ENCODE measurements around the gene NPAS3.

Gene NPAS3

DNA sequence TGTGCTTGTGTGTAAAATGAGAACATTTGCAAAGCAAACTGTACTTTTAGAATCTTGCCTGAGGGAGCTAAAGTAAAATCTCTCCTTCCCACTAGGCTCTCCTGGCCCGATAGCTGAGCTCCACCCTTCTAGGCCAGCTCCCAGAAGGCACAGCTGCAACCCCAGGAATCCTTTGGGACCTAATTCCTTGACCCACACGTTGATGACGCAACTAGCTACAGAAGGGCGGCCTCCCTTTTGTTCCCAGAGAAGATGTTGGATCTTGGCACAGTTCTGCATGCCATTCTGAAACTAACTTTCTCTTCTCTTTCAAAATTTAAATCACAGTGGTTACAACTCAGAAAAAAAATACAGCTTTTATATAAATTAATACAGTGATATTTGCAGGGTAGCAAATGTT lies 744.1 kb downstream of the NPAS3 start:
- DNase-seq (ENCODE audit: low spot score), result no peak

DNA sequence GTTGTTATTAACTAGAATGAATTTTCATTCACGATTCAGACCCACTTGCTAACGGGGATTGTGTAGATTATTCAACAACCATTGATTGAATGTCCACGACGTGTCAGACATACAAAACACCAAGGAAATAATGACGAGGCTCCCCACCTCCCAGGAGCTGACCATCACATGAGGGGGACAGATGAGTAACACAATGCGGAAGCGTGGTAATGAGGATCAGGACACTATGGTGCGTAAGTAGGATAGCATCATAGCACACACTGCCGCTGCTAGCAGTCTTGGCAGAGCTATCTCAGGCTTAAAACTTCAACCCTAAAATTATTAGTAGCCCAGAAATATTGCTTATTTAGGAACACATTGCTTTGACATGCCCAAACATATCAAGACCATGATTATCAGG lies 746.3 kb downstream of the NPAS3 start:
- no peak for DNase-seq (ENCODE audit: low spot score)

DNA sequence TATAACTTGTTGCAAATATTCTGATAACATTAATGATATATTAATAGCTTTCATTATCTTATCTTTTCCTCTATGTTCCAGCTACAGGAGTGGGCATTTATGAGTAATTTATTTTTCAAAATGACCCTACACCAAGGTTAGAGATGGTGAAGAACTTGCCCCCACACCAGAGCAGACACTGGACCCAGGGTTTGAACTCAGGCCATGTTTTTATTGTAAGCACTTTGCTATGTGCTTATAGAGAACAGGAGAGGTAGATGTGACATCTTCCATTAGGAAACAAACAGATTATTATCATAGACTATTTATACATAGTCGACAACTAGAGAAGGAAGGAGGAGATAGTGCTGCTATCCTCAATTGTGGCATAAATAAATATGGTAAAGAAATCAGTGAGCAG lies 747.0 kb downstream of the NPAS3 start:
- no peak for DNase-seq (ENCODE audit: low spot score)

DNA sequence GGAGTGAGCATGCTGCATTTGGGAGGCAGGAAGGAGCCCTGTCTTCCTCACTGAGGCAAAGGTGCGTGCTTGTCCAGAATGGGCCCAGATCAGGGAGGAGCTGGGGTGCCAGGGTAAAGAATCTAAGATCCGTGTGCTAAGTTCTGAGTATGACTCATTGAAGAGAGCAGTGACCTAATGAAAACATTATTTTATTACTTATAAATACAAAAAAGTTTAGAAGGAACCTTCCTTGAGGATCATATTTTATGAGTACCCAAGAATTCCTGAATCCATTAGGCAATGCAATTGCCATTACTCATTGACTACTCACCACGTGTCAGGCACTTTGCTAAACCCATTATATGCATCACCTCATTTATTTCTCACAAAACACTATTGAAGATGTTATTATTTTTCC lies 747.5 kb downstream of the NPAS3 start:
- DNase-seq (ENCODE audit: low spot score), result no peak

DNA sequence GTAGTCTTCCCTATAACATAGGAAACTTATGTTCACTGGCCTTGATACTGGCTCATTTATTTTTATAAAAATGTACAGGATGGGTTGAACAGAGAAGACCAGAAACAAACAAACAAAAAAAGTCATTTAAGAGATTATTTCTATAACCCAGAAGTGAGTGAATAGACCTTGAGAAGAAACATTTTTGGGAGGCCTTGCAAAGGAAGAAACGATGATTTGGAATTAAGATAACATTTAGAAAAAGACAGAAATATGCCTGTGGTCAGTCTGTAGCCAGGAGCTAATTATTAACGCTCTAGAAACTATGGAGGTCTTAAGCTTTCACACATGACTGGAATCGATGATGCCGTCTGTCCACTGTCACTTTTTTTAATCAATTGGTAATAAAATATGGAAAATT lies 748.2 kb downstream of the NPAS3 start:
- DNase-seq (ENCODE audit: low spot score), result no peak

DNA sequence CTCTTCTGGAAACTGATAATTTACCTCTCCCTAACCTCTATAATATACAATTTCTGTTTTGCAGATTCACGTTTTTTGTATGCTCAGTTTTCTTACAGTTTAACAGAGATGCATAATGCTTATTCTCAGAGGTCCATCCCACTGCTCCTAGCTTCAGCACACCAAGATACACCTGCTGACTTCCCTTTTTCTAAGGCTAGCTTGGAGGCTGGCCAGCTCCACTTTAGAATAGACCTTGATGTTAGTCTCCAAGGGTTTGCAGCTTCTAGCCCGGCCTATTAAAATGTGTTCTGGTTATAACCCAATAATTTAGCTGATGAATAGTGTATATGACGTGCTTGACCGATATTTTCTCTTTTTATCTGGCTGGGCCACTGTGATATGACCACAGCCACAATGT lies 751.0 kb downstream of the NPAS3 start:
- DNase-seq (ENCODE audit: low spot score), result no peak

DNA sequence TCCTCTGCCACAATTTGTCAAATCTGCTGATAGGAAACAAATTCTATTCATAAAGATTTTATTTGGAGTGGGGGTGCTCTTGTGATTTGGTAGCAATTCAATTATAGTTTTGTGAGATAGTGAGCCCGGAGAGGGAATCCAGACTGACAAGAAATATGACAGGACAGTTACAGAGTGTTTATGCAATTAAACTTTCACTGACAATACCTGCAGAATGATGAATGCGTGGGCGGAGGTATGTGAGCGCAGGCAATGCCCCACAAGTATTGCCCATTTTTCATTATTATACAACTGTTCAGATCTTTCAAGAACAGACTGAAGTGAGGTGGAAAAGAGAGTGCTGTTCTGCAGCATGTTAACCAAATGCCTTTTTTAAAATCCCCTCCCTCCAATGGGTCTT lies 753.2 kb downstream of the NPAS3 start:
- DNase-seq (ENCODE audit: low spot score), result no peak

DNA sequence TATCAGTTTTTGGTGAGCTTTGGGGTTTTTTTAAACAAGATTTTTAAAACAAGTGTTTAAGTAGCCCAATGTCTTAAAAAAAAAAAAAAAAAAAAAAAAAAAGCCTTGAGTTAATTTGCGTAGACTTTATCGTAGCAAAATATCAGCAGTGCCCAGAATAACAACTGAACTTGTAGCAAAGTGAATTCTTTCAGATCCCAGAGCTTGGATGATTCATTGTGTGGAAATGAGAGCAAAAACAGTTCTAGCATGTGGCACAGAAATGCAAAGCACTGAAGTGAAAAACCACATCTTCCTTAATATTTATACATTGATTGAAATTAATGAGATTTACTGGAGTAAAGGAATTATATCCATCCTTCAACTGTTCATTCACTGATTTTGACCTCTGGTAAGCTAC lies 754.1 kb downstream of the NPAS3 start:
- no peak for DNase-seq (ENCODE audit: low spot score)

DNA sequence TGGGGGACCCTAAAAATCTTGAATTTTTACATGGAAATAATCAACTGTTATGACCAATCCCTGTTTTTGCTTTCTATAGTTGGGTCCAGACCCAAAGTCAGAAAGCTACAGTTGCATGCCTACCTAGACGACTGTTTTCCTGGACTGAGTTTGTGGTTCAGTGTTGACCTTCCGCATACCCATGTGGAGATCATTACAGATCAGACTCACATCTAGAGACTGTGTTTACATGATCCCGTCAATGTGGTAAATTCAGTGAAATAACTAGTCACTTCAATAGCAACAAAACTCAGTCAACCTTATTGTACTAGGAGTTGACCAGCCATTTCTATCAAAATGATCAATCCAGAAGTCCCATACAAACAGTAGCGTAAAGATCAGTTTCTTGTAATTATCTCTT lies 754.6 kb downstream of the NPAS3 start:
- no peak for DNase-seq (ENCODE audit: low spot score)

DNA sequence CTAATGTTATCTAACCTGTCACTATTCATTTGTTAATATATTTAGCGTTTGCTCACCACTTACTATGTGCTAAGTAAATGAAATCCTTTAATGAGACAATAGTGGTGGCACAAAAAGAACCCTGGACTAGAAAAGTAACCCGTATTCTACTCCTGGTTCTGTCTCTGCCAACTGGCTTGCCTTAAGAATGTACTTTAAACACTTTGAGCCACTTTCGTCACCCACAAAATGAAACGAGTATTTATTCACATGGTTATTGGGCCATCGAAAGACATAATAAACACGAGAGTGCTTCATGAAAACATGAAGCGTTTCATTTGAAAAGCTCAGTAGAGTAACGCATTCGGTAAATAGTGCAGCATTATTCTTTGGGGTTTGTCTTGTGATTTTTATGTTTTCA lies 757.5 kb downstream of the NPAS3 start:
- no peak for DNase-seq (ENCODE audit: low spot score)

DNA sequence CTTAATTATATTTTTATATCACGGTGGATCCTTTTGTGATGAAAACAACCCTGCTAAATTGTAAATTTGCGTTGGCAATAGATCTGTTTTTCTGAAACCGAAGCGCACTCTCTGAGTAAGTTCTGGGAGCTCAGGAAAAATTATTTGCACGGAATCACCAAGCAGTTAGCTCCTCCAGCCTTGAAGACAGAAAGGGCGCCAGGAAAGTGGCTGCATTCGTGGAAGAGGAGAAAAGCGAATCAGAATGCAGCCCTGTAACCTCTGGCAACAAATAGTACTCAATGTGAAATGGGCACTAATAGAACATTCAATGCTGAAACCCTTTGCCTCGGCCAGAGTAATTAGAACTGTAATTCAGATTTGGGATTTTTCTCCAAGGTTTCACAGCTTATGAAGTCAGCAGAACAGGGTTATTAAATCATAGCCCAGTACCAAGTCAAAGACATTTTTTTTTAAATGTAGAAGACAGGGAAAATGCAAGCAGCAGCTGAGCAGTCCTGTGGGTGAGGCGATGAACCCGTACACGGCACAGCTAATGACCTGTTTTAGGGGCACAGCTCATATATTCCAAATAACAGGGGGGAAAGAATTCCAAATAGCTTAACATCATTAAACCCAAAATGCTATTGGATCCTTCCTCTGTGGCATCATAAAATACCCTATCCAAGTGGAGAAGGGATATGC lies 760.8 kb downstream of the NPAS3 start:
- no peak for DNase-seq (ENCODE audit: low spot score)

DNA sequence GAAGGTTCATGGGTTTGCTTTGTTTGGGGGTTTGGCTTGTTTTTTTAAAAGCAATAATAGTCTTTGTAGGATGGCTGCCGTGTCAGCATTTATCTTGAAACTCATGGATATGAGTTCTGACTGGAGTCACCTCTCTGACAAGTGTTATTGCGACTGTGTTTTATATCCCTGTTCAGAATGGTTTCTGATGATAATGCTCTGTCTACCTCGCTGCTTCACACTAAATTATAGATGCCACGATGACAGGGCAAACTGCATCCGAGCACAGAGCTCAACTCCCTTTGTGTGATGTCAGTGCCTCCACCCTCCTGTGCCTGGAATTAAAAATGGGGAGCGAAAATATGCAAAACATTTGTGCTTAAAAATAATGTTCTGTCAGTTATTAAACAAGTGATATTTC lies 761.4 kb downstream of the NPAS3 start:
- DNase-seq (ENCODE audit: low spot score), result no peak

DNA sequence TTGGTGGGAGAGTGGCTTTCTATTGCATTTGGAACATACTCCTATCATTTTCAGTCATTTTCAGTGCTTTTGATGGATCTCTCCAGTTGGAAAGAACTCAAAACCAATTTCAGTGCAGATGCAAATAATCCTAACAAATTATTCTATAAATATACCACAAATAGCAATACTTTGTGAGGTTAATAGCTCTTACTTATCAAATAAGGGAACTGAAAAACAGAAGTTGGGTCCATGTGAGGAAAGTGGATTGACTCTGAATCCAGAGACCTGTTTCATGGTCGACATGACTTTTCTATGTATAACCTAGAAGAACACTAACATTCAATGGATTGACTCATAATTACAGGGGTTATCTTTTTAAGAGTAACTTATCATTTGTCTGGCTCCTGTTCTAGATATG lies 763.6 kb downstream of the NPAS3 start:
- no peak for DNase-seq (ENCODE audit: low spot score)

DNA sequence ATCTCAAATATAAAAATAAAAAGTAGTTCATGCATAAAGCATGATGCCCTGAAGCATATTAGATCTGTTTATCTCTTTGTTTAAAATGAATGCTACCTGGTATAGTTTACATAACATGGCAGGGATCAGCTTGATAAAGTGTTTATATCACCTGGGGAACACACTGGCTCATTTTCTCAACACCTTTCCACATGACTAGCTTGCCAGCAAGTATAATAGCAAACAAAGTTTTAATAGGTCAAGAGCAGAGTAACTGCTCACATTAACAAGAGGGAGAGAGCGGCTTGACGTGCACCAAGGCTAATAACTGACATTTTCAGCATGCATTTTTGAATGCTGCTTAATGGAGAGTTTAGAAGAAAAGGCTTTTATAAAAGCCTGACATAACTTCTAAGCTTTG lies 765.8 kb downstream of the NPAS3 start:
- no peak for DNase-seq (ENCODE audit: low spot score)

DNA sequence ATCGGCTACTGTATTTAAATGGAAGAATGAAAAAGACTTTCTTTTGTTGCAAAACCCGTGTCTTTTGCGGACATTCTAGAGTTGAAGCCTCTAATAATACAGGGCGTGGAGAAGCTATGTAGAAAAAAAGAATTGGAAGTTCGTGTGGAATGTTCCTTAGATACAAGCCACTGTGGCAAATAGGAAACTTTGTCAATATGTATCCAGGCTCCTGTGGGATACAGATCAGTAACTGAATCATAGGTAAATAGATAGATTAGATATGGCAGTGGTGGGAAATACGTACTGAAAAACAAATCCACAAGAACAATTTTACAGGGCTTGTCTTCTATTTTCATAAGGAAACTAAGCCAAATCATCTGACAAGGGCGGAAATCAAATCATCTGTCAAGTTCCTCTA lies 766.8 kb downstream of the NPAS3 start:
- no peak for DNase-seq (ENCODE audit: low spot score)

DNA sequence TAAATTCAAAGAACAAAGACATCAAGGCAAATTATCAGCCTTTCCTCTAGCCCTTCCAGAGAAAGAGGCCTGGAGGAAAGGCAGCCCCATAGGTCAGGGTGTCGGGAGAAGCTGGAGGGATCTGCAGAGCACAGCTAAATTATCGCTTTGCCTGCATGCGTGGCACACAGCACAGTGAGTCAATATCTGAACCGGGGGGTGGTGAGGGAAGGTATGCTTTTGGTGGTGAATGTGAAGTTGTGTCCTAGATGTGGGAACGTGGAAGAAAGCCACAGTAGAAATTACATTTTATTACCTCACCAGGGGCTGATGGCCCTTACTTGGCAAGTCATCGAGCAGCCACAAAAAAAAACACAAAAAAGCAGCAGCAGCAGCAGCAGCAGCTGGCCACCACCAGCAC lies 769.0 kb downstream of the NPAS3 start:
- no peak for DNase-seq (ENCODE audit: low spot score)

DNA sequence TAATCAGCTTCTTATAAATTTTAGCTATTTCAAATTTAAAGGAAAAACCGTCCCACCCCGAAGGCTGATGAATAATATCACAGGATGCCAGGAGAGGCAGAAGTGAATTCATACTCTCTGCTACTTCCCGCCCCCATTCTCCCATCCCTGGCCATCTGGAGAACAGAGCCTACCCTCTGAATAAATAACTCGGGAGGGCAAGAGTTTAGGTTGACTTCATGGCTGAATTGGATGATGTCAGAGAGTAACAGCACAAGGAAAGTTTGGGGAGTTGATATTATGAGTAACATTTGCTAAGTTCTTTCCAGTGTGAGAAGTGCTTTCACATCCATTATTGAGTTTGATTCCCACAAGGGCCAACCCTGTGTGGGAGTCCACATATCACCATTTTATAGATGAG lies 770.6 kb downstream of the NPAS3 start:
- DNase-seq (ENCODE audit: low spot score), result no peak

DNA sequence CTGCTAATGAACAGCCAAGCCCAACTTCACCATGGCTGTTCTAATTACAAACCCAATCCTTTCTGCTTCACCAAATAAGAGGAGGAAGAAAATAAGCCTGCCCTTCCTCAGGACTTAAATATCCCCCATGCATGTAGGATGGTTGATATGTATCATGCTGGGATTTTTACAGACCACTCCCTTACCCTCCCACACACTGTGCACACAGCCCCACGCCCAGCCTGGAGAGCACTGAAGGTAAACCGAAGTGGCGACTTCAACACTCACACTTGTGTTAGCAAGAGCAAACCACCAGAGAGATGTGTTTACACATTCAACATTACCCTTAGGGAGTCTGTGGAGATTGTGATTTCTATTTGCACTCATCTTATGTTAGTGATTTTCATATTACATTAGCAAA lies 771.0 kb downstream of the NPAS3 start:
- DNase-seq (ENCODE audit: low spot score), result no peak

DNA sequence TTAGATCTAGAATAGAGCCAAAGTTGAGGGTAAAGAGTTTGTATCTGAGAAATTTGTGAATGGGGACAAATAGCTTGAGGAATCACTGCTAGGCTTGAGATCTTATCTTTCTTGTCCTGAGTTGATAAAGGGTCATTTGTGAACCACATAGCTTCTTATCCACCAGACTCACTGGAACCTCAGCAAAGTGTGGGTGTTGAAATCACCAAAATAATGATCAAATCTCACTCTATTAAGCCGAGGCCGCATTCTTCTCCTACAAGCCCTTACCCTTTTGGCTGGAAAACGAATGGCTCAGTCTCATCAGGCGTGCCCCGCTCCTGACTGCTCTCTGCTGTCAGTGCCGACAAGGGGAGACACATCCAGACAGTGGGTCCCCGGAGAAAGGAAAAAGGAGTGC lies 771.6 kb downstream of the NPAS3 start:
- no peak for DNase-seq (ENCODE audit: low spot score)

DNA sequence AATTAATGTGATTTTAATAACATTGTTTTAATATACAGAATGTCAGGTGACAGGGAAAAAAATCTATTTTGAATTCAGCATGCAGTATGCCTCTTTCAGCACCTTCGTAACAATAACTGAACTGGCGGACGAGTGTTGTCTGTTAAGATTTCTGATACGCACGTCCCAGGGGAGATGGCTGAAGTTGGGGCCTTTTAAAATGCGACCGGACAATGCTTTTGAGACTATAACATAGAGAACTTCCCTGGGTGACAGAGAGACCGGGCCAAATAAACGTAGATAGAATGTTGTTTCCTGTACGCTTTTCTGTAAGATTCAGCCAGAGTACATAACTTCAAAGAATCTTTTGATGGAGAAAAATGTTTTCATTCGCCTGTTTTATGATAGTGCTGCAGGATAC lies 772.5 kb downstream of the NPAS3 start:
- DNase-seq (ENCODE audit: low spot score), result no peak

DNA sequence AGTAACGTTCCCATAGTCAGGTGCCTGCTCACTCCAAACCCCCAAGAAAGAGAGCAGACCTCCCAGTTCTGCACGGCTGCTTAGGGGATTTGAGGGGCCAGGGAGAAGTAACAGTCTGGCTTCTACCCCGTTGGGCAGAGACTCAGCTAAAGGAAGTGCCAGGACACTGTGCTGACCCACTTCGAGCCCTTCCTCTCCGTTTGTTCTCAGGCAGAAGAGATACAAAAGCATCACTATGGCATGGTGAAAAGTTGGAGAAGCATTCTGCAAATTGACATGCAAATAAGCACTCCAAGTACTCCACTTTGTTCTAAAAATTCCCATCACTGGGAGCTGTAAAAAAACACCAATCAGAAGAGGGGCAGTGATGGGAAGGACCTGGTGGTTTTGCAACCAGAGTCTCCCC lies 773.1 kb downstream of the NPAS3 start:
- no peak for DNase-seq (ENCODE audit: low spot score)

DNA sequence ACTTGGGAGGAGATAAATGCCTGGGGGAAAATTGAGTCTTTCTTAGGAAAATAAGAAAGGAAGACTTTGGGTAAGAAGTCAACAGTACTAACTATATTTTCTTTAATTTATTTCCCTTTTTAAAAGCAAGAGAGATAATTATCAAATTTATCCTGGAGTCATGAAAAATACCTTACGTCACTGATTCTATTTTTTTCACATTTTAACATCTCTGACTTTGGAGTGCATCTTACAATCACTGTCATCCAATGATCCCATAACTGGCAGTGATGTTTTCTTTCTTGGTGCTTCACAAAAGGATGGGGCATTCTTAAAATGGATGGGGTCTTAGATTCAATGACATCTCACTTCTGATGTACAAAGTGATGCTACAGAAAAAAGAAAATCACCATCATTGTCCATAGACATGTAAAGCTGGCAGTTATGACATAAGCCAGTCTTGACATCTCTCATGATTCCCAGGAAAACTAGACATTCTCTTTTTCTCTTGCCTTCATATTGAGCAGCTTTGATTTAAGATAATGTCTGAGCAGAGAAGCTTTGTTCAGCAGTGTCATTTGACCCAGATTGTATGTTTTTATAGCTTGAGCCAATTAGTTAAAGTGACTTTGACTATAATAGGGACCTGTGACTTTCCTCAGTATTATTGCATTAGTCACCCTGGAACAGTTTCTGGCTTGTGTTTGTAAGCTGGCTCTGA lies 776.0 kb downstream of the NPAS3 start:
- no peak for DNase-seq (ENCODE audit: low spot score)

DNA sequence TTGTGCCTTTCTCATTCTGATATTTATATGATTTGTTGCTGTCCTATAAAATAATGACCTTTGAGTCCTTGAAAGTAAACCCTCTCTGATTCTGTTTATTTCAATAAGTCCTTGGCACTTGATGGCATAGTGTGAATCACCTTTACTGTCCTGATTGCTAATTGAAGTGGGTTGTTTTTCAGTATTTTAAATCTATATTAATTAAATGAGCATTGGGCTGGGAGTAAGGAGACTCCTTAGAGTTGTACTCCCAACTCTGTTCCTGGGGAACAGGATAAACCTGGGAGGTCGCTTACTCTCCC lies 776.5 kb downstream of the NPAS3 start:
- DNase-seq (ENCODE audit: low spot score), result no peak

DNA sequence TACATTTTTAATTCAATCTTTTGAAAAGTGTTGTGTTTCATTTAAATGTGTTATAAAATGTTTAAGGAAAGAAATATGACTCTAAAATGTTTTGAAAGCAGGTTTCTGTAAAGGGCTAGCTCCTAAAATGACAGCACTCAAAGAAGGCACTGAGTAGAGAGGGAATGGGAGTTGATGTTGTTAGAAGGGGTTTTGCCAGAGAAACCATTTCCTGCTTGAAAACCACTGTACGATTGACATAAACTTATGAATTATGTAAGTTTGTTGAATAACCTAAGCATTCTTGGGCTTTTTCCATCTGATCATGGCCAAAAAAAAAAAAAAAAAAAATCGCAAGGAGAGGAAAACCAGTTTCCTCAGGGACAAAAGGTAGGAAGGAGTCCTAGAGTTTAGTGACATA lies 778.2 kb downstream of the NPAS3 start:
- no peak for DNase-seq (ENCODE audit: low spot score)
